ENCODE data around the gene IGSF22. TPM values are rescaled to one million over a fixed set of nuclear protein-coding genes. Genes with fewer than 3 reads are reported as not detected.
A peak's percentile ranks its signal among the peaks of the same experiment; 100 is the strongest.
"Not testable (repeated sequence)": the region's sequence is repeated elsewhere in the genome, so short reads cannot be mapped to it uniquely, and the experiment has no call there.

Gene IGSF22
- total and polyA plus RNA-seq, 5 donors from 2014 or later = 2.1 to 6.2 (median 3.1) TPM

GRCh38 chr11:18677560-18677959 lies 48.4 kb downstream of the IGSF22 start:
- H3K4me3 Mint-ChIP-seq = no peak overlapping the region
- no peak overlapping the region for H3K27ac ChIP-seq (ENCODE audit: insufficient read depth, low read length, poor library complexity, severe bottlenecking)
- peaks cover under 1 to 13% (median 4%) of the 10 kb centered on the region in 4 donors for H3K4me1 Mint-ChIP-seq
- no peak overlapping the region for H3K27ac Mint-ChIP-seq
- H3K36me3 ChIP-seq (ENCODE audit: control insufficient read depth, insufficient read depth, low read length) = no peaks in the 10 kb centered on the region
- DNase-seq (no peak), ATAC-seq (ENCODE audit: low read depth in 2 of 2) (no peak)
- H3K27me3 Mint-ChIP-seq = no peaks in the 10 kb centered on the region
- no peaks in the 10 kb centered on the region for H3K27me3 ChIP-seq (ENCODE audit: control insufficient read depth, insufficient read depth, low read length)
- H3K4me3 ChIP-seq (ENCODE audit: low read depth, low read length) = no peak overlapping the region
- no peaks in the 10 kb centered on the region for H3K36me3 Mint-ChIP-seq
- H3K9me3 Mint-ChIP-seq = no peaks in the 10 kb centered on the region
- peaks cover 4% of the 10 kb centered on the region for H3K4me1 ChIP-seq (ENCODE audit: control insufficient read depth, insufficient read depth, low read length, poor library complexity, severe bottlenecking)
- no peaks in the 10 kb centered on the region for H3K9me3 ChIP-seq (ENCODE audit: control insufficient read depth in 2 of 2, low read length in 2 of 2)

- Mint-ChIP-seq H3K4me1 (peaks cover 2 to 20% (median 9%) of the 10 kb centered on the region in 4 donors), H3K9me3 (no peaks in the 10 kb centered on the region), H3K4me3 (no peak overlapping the region), H3K27me3 (no peaks in the 10 kb centered on the region), H3K27ac (no peak overlapping the region), H3K36me3 (no peaks in the 10 kb centered on the region)
- no peak overlapping the region for H3K4me3 ChIP-seq (ENCODE audit: low read depth, low read length)
- peaks cover 7% of the 10 kb centered on the region for H3K4me1 ChIP-seq (ENCODE audit: control insufficient read depth, insufficient read depth, low read length, poor library complexity, severe bottlenecking)
- no peaks in the 10 kb centered on the region for H3K27me3 ChIP-seq (ENCODE audit: control insufficient read depth, insufficient read depth, low read length)
- H3K9me3 ChIP-seq (ENCODE audit: control insufficient read depth in 2 of 2, low read length in 2 of 2) = no peaks in the 10 kb centered on the region
- no peak overlapping the region for H3K27ac ChIP-seq (ENCODE audit: insufficient read depth, low read length, poor library complexity, severe bottlenecking)
- ATAC-seq (ENCODE audit: low read depth in 2 of 2) (no peak), DNase-seq (no peak)
- H3K36me3 ChIP-seq (ENCODE audit: control insufficient read depth, insufficient read depth, low read length) = no peaks in the 10 kb centered on the region
These were observed 49.2 kb downstream of the IGSF22 start for GRCh38 chr11:18676803-18677202.

GRCh38 chr11:18672209-18672608 lies 53.8 kb downstream of the IGSF22 start:
- peaks cover 15 to 47% (median 27%) of the 10 kb centered on the region in 4 donors for H3K4me1 Mint-ChIP-seq

GRCh38 chr11:18671246-18671645 lies 54.7 kb downstream of the IGSF22 start:
- peaks cover 15 to 50% (median 27%) of the 10 kb centered on the region in 4 donors for H3K4me1 Mint-ChIP-seq
- H3K4me3 Mint-ChIP-seq = peak overlapping the region in 3 of 4 donors; percentile 24 to 60 (median 43)
- Histone ChIP-seq H3K36me3 (ENCODE audit: control insufficient read depth, insufficient read depth, low read length) (no peaks in the 10 kb centered on the region), H3K4me1 (ENCODE audit: control insufficient read depth, insufficient read depth, low read length, poor library complexity, severe bottlenecking) (peaks cover 24% of the 10 kb centered on the region), H3K27me3 (ENCODE audit: control insufficient read depth, insufficient read depth, low read length) (no peaks in the 10 kb centered on the region), H3K27ac (ENCODE audit: insufficient read depth, low read length, poor library complexity, severe bottlenecking) (no peak overlapping the region), H3K4me3 (ENCODE audit: low read depth, low read length) (no peak overlapping the region), H3K9me3 (ENCODE audit: control insufficient read depth in 2 of 2, low read length in 2 of 2) (no peaks in the 10 kb centered on the region)
- no peaks in the 10 kb centered on the region for H3K36me3 Mint-ChIP-seq
- DNase-seq (no peak), ATAC-seq (ENCODE audit: low read depth in 2 of 2) (no peak)
- no peaks in the 10 kb centered on the region for H3K9me3 Mint-ChIP-seq
- peak overlapping the region in 2 of 3 donors; percentile 87 to 94 for H3K27ac Mint-ChIP-seq
- peaks cover 12% of the 10 kb centered on the region for H3K27me3 Mint-ChIP-seq

More at GRCh38 chr11:18672209-18672608, 53.8 kb downstream of the IGSF22 start:
- H3K27ac ChIP-seq (ENCODE audit: insufficient read depth, low read length, poor library complexity, severe bottlenecking) = peak overlapping the region; percentile 69
- DNase-seq (peak; percentile 30 to 86 (median 85)), ATAC-seq (ENCODE audit: low read depth in 2 of 2) (peak; percentile 100)
- H3K9me3 Mint-ChIP-seq; H3K36me3 Mint-ChIP-seq; H3K27me3 ChIP-seq (ENCODE audit: control insufficient read depth, insufficient read depth, low read length); H3K27me3 Mint-ChIP-seq; H3K36me3 ChIP-seq (ENCODE audit: control insufficient read depth, insufficient read depth, low read length); H3K9me3 ChIP-seq (ENCODE audit: control insufficient read depth in 2 of 2, low read length in 2 of 2): not testable (repeated sequence)
- peaks cover 24% of the 10 kb centered on the region for H3K4me1 ChIP-seq (ENCODE audit: control insufficient read depth, insufficient read depth, low read length, poor library complexity, severe bottlenecking)
- Mint-ChIP-seq H3K4me3 (peak overlapping the region; percentile 40 to 86 (median 62)), H3K27ac (peak overlapping the region; percentile 95 to 98 (median 97))
- H3K4me3 ChIP-seq (ENCODE audit: low read depth, low read length) = peak overlapping the region; percentile 7

GRCh38 chr11:18669711-18670110 lies 56.3 kb downstream of the IGSF22 start:
- peaks cover 27% of the 10 kb centered on the region for H3K4me1 ChIP-seq (ENCODE audit: control insufficient read depth, insufficient read depth, low read length, poor library complexity, severe bottlenecking)
- Mint-ChIP-seq H3K36me3 (no peaks in the 10 kb centered on the region), H3K9me3 (peaks cover 0 to 2% (median 0%) of the 10 kb centered on the region in 7 donors), H3K4me3 (peak overlapping the region in 1 of 4 donors; percentile 9), H3K27me3 (peaks cover 18% of the 10 kb centered on the region), H3K27ac (peak overlapping the region in 2 of 3 donors; percentile 84 to 85), H3K4me1 (peaks cover 15 to 53% (median 30%) of the 10 kb centered on the region in 4 donors)
- no peak overlapping the region for H3K4me3 ChIP-seq (ENCODE audit: low read depth, low read length)
- no peaks in the 10 kb centered on the region for H3K36me3 ChIP-seq (ENCODE audit: control insufficient read depth, insufficient read depth, low read length)
- no peak overlapping the region for H3K27ac ChIP-seq (ENCODE audit: insufficient read depth, low read length, poor library complexity, severe bottlenecking)
- no peaks in the 10 kb centered on the region for H3K27me3 ChIP-seq (ENCODE audit: control insufficient read depth, insufficient read depth, low read length)
- ATAC-seq (ENCODE audit: low read depth in 2 of 2) (no peak), DNase-seq (no peak)
- H3K9me3 ChIP-seq (ENCODE audit: control insufficient read depth in 2 of 2, low read length in 2 of 2) = no peaks in the 10 kb centered on the region

GRCh38 chr11:18669219-18669596 lies 56.8 kb downstream of the IGSF22 start:
- DNase-seq = peak in 1 of 3 donors; percentile 16
- Histone ChIP-seq H3K4me3 (ENCODE audit: low read depth, low read length) (no peak overlapping the region), H3K27ac (ENCODE audit: insufficient read depth, low read length, poor library complexity, severe bottlenecking) (no peak overlapping the region), H3K36me3 (ENCODE audit: control insufficient read depth, insufficient read depth, low read length) (no peaks in the 10 kb centered on the region), H3K9me3 (ENCODE audit: control insufficient read depth in 2 of 2, low read length in 2 of 2) (no peaks in the 10 kb centered on the region), H3K4me1 (ENCODE audit: control insufficient read depth, insufficient read depth, low read length, poor library complexity, severe bottlenecking) (peaks cover 27% of the 10 kb centered on the region), H3K27me3 (ENCODE audit: control insufficient read depth, insufficient read depth, low read length) (no peaks in the 10 kb centered on the region)
- ATAC-seq (ENCODE audit: low read depth in 2 of 2) = no peak
- Mint-ChIP-seq H3K27ac (peak overlapping the region in 2 of 3 donors; percentile 84 to 85), H3K36me3 (no peaks in the 10 kb centered on the region), H3K9me3 (peaks cover 0 to 2% (median 0%) of the 10 kb centered on the region in 7 donors), H3K4me1 (peaks cover 15 to 53% (median 30%) of the 10 kb centered on the region in 4 donors), H3K4me3 (peak overlapping the region in 2 of 4 donors; percentile 9 to 28), H3K27me3 (peaks cover 18% of the 10 kb centered on the region)

- no peak overlapping the region for H3K27ac ChIP-seq (ENCODE audit: insufficient read depth, low read length, poor library complexity, severe bottlenecking)
- H3K4me3 Mint-ChIP-seq = no peak overlapping the region
- H3K36me3 Mint-ChIP-seq = no peaks in the 10 kb centered on the region
- DNase-seq (no peak), ATAC-seq (ENCODE audit: low read depth in 2 of 2) (no peak)
- no peak overlapping the region for H3K4me3 ChIP-seq (ENCODE audit: low read depth, low read length)
- H3K9me3 ChIP-seq (ENCODE audit: control insufficient read depth in 2 of 2, low read length in 2 of 2) = no peaks in the 10 kb centered on the region
- no peaks in the 10 kb centered on the region for H3K27me3 ChIP-seq (ENCODE audit: control insufficient read depth, insufficient read depth, low read length)
- peaks cover 14 to 49% (median 28%) of the 10 kb centered on the region in 4 donors for H3K4me1 Mint-ChIP-seq
- peak overlapping the region in 2 of 3 donors; percentile 68 to 85 for H3K27ac Mint-ChIP-seq
- H3K27me3 Mint-ChIP-seq = peaks cover 19% of the 10 kb centered on the region
- H3K9me3 Mint-ChIP-seq = peaks cover 0 to 2% (median 0%) of the 10 kb centered on the region in 7 donors
- peaks cover 27% of the 10 kb centered on the region for H3K4me1 ChIP-seq (ENCODE audit: control insufficient read depth, insufficient read depth, low read length, poor library complexity, severe bottlenecking)
- no peaks in the 10 kb centered on the region for H3K36me3 ChIP-seq (ENCODE audit: control insufficient read depth, insufficient read depth, low read length)
These were observed 57.9 kb downstream of the IGSF22 start for GRCh38 chr11:18668131-18668530.

- not testable (repeated sequence) for H3K27ac ChIP-seq (ENCODE audit: insufficient read depth, low read length, poor library complexity, severe bottlenecking); ATAC-seq (ENCODE audit: low read depth in 2 of 2); H3K36me3 ChIP-seq (ENCODE audit: control insufficient read depth, insufficient read depth, low read length); DNase-seq; H3K4me3 ChIP-seq (ENCODE audit: low read depth, low read length); H3K9me3 Mint-ChIP-seq; H3K9me3 ChIP-seq (ENCODE audit: control insufficient read depth in 2 of 2, low read length in 2 of 2); H3K36me3 Mint-ChIP-seq; H3K27me3 ChIP-seq (ENCODE audit: control insufficient read depth, insufficient read depth, low read length)
- H3K4me1 Mint-ChIP-seq = peaks cover 9 to 29% (median 16%) of the 10 kb centered on the region in 4 donors
- H3K27ac Mint-ChIP-seq = peak overlapping the region in 2 of 3 donors; percentile 26 to 62
- peaks cover 40% of the 10 kb centered on the region for H3K27me3 Mint-ChIP-seq
- peak overlapping the region in 1 of 4 donors; percentile 4 for H3K4me3 Mint-ChIP-seq
- peaks cover 11% of the 10 kb centered on the region for H3K4me1 ChIP-seq (ENCODE audit: control insufficient read depth, insufficient read depth, low read length, poor library complexity, severe bottlenecking)
These were observed 60.6 kb downstream of the IGSF22 start for GRCh38 chr11:18665353-18665872.
